Measurements from ENCODE around the gene MORN4. TPM values are rescaled to one million over a fixed set of nuclear protein-coding genes. Genes with fewer than 3 reads are reported as not detected.
A peak's percentile ranks its signal among the peaks of the same experiment; 100 is the strongest.

MORN4 gene
- total RNA-seq, 1 donor from 2014 or later, result 2.3 TPM

GRCh38 chr10:97611473-97611872 lies 21.8 kb downstream of the MORN4 start:
- intact Hi-C loops (cut with DNase I), result no loop called here
- H3K4me3 ChIP-seq, result no peak overlapping the region
- peaks cover 0 to 24% of the 10 kb centered on the region in 2 donors for H3K4me1 ChIP-seq
- H3K27me3 ChIP-seq, result no peaks in the 10 kb centered on the region
- H3K9me3 ChIP-seq, result no peaks in the 10 kb centered on the region
- TF ChIP-seq CTCF (IDR thresholded peaks at IDR 0.05), result no peak
- no peaks in the 10 kb centered on the region for H3K36me3 ChIP-seq
- H3K27ac ChIP-seq, result peak overlapping the region in 1 of 2 donors; percentile 44
- no peak for DNase-seq (ENCODE audit: low spot score in 2 of 2)

GRCh38 chr10:97608991-97609561 lies 24.2 kb downstream of the MORN4 start:
- H3K27ac ChIP-seq, result peak overlapping the region; percentile 47 to 73
- no peaks in the 10 kb centered on the region for H3K9me3 ChIP-seq
- no peak for TF ChIP-seq CTCF (IDR thresholded peaks at IDR 0.05)
- DNase-seq (ENCODE audit: low spot score in 2 of 2), result peak in 1 of 2 donors; percentile 72
- no peak overlapping the region for H3K4me3 ChIP-seq
- H3K27me3 ChIP-seq, result no peaks in the 10 kb centered on the region
- no peaks in the 10 kb centered on the region for H3K36me3 ChIP-seq
- H3K4me1 ChIP-seq, result peaks cover 0 to 24% of the 10 kb centered on the region in 2 donors
- intact Hi-C loops (cut with DNase I), result no loop called here

GRCh38 chr10:97607095-97607636 lies 26.1 kb downstream of the MORN4 start:
- no peaks in the 10 kb centered on the region for H3K27me3 ChIP-seq
- no peaks in the 10 kb centered on the region for H3K36me3 ChIP-seq
- no peak for DNase-seq (ENCODE audit: low spot score in 2 of 2)
- H3K4me3 ChIP-seq, result no peak overlapping the region
- H3K4me1 ChIP-seq, result peaks cover 0 to 21% of the 10 kb centered on the region in 2 donors
- H3K27ac ChIP-seq, result no peak overlapping the region
- TF ChIP-seq CTCF (IDR thresholded peaks at IDR 0.05), result no peak
- intact Hi-C loops (cut with DNase I), result no loop called here
- no peaks in the 10 kb centered on the region for H3K9me3 ChIP-seq

DNA sequence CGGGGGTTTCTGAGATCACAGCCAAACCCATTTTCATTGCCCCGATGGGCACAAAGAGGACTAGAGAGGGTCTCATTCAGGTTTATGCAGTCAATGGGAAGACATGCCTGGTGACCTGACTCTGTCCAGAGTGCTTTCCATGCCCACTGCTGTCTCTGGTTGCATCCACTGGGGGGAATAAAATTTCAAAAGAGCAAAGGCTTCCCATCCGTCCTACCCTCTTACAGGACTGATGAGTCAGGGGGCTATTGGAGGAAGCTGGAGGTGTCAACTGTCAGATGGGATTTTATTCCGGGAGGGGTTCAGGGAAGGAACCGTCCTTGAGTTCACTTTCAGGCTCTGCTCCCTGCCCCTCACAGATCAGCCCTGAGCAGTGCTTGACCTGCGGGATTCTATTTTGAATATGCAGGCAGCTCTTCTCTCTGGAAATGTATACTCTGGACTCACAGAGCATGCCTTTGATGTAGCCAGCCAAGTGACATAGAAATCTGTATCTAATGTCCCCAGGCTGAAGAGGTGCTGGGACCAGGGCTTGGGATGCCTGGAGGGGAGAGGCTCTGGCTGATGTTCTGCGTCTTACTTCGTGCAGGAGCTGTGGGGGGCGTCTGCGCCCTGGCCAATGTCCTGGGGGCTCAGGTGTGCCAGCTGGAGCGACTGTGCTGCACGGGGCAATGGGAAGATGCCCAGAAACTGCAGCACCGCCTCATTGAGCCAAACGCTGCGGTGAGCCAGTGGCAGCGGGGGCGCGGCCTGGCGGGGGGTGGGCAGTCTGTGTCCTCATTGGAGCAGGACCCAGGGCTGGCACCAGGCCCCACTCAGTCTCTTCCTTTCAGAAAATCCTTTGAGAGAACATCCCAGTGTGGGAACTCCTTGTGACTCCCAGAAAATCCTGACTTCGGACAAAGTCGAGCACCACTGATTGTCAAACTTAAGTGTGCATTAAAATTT lies 31.8 kb downstream of the MORN4 start:
- TF ChIP-seq CTCF (IDR thresholded peaks at IDR 0.05), result no peak
- no peaks in the 10 kb centered on the region for H3K9me3 ChIP-seq
- intact Hi-C loops (cut with DNase I), result no loop called here

GRCh38 chr10:97600616-97601015 lies 32.7 kb downstream of the MORN4 start:
- Histone ChIP-seq H3K9me3 (no peaks in the 10 kb centered on the region), H3K27ac (peak overlapping the region in 1 of 2 donors; percentile 41), H3K4me3 (no peak overlapping the region), H3K36me3 (no peaks in the 10 kb centered on the region), H3K27me3 (no peaks in the 10 kb centered on the region), H3K4me1 (peaks cover 2 to 25% of the 10 kb centered on the region in 2 donors)
- intact Hi-C loops (cut with DNase I), result no loop called here
- DNase-seq (ENCODE audit: low spot score in 2 of 2), result no peak
- TF ChIP-seq CTCF (IDR thresholded peaks at IDR 0.05), result no peak

More for the DNA sequence above, 31.8 kb downstream of the MORN4 start:
- H3K27me3 ChIP-seq, result no peaks in the 10 kb centered on the region
- H3K36me3 ChIP-seq, result no peaks in the 10 kb centered on the region
- no peak overlapping the region for H3K4me3 ChIP-seq
- peak overlapping the region; percentile 53 to 54 for H3K27ac ChIP-seq
- no peak for DNase-seq (ENCODE audit: low spot score in 2 of 2)
- H3K4me1 ChIP-seq, result peaks cover 0 to 16% of the 10 kb centered on the region in 2 donors
